Thyroid gland (tissue), 4 donors: Measurements from ENCODE around the gene ANKMY1. TPM values are rescaled to one million over a fixed set of nuclear protein-coding genes. Genes with fewer than 3 reads are reported as not detected.

Experiments used
- DNase-seq, 2 donors: peaks; one replicate each; pipeline ENCODE4 v3.0.0-alpha.2; 2019
- H3K27ac ChIP-seq, 3 donors: fragments of 200-600 bp; sonication (generic); 1 replicate in 2 of 3; 2 replicates in 1 of 3; pipeline ENCODE4 v1.5.1; 2016 to 2019; ENCODE audit warnings: mild to moderate bottlenecking in 1 of 3, moderate library complexity in 1 of 3
- H3K27me3 ChIP-seq: fragments of 200-600 bp; sonication (generic); one replicate; pipeline ENCODE4 v1.5.1; 2019
- H3K36me3 ChIP-seq, 2 donors: fragments of 200-600 bp; sonication (generic); one replicate each; pipeline ENCODE4 v1.5.1; 2016 to 2019
- H3K4me1 ChIP-seq, 2 donors: fragments of 200-600 bp; sonication (generic); one replicate each; pipeline ENCODE4 v1.5.1; 2017 to 2019
- H3K4me3 ChIP-seq, 3 donors: fragments of 200-600 bp; sonication (generic); replicated peaks in 1 of 3; 1 replicate in 2 of 3; 2 replicates in 1 of 3; pipeline ENCODE4 v1.5.1; 2016; ENCODE audit warnings: mild to moderate bottlenecking in 1 of 3
- H3K9me3 ChIP-seq: fragments of 200-600 bp; sonication (generic); one replicate; pipeline ENCODE4 v1.5.1; 2017
- POLR2A ChIP-seq, 2 donors: fragments of 450-650 bp; IDR thresholded peaks; one replicate each; pipeline ENCODE4 v1.6.1; 2017; ENCODE audit warnings: antibody characterized with exemption in 2 of 2, mild to moderate bottlenecking in 2 of 2, moderate library complexity in 1 of 2
- WGBS, 2 donors: methylation state at CpG; one replicate each; pipeline ENCODE4 v1.1.5; 2017; 5-methylcytosine and 5-hydroxymethylcytosine counted together
- intact Hi-C: fragments of 100-400 bp; cut with DNase I; formaldehyde crosslinking; loops from one replicate; pipeline ENCODE4 v1.15.1; 2023
- total RNA-seq, 4 donors: library from RNA; depleted of rRNA; stranded (reverse); fragments of >200 nt; gene quantifications; one replicate each; pipeline ENCODE4 v1.2.3, GENCODE V29; 2016
- TF ChIP-seq, protein P1 (sequence below), 6 experiments: fragments of 200-600 bp in 3 of 6; fragments of 450-650 bp in 3 of 6; sonication (generic) in 3 of 6; IDR thresholded peaks; one replicate each; pipeline ENCODE4 v1.5.1; 2016 to 2019; ENCODE audit warnings: antibody characterized with exemption in 6 of 6, mild to moderate bottlenecking in 2 of 6, inconsistent platforms in 1 of 6, moderate library complexity in 1 of 6

The ANKMY1 gene
- total RNA-seq, 4 donors from 2014 or later, result 17.4 to 24.7 (median 21.0) TPM

DNA sequence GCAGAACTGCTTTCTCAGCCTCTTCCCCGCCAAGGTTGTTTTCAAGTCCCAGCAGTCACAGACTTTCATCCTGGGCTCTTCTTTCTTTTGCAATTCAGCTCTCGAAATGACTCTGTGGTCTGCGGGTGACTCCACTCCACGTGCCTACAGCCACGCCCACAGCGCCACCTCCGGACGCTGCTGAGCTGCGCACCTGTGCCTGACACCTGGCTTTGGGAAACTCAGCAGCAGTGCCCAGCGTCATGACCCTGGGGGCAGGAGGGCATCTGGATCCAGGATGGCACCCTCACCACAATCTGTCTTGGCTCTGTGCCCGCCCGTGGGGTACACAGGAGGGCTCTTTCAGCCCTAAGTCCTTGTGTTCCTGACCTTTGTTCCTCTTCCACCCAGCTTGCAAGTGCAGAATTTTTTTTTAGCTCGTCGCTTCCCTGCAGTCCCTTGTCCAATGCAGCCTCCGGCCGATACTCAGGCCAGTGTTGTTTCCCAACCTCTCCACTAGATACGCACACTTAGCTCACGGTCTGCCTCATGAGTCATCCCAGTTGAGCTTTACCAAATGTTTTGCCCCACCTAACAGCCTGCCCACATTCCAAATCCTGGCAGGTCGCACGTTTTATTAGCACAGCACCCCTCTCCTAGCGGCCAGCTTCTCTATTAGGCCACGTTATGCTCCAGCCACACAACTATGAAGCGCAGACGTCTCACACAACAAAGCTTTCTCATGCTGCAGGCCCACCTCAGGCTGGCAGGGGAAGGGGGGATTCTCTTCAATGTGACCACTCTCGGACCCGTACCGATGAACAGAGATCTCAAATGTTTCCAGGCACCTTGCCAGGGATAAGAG, 22.2 kb upstream of the ANKMY1 start:
- H3K4me1 ChIP-seq, result peaks cover 19 to 30% of the 10 kb centered on the region in 2 donors
- no peak overlapping the region for H3K4me3 ChIP-seq
- intact Hi-C loops, result no loop called here
- H3K27ac ChIP-seq, result peak overlapping the region in 2 of 3 donors; percentile 55 to 67
- H3K36me3 ChIP-seq, result peaks cover 19 to 31% of the 10 kb centered on the region in 2 donors
- DNase-seq, result peak; percentile 66 to 77
- no peaks in the 10 kb centered on the region for H3K9me3 ChIP-seq
- WGBS, 2 donors, result 49 to 62% methylated on average over 26 to 27 of the region's 27 CpGs
- no peaks in the 10 kb centered on the region for H3K27me3 ChIP-seq
- TF ChIP-seq POLR2A (IDR thresholded peaks at IDR 0.05), result no peak
- TF ChIP-seq, protein P1, sequence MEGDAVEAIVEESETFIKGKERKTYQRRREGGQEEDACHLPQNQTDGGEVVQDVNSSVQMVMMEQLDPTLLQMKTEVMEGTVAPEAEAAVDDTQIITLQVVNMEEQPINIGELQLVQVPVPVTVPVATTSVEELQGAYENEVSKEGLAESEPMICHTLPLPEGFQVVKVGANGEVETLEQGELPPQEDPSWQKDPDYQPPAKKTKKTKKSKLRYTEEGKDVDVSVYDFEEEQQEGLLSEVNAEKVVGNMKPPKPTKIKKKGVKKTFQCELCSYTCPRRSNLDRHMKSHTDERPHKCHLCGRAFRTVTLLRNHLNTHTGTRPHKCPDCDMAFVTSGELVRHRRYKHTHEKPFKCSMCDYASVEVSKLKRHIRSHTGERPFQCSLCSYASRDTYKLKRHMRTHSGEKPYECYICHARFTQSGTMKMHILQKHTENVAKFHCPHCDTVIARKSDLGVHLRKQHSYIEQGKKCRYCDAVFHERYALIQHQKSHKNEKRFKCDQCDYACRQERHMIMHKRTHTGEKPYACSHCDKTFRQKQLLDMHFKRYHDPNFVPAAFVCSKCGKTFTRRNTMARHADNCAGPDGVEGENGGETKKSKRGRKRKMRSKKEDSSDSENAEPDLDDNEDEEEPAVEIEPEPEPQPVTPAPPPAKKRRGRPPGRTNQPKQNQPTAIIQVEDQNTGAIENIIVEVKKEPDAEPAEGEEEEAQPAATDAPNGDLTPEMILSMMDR (IDR thresholded peaks at IDR 0.05), result peak in 4 of 6 experiments; percentile 14 to 43 (median 31)

- Histone ChIP-seq H3K27ac (peak overlapping the region in 1 of 3 donors; percentile 67), H3K9me3 (no peaks in the 10 kb centered on the region), H3K4me3 (no peak overlapping the region), H3K27me3 (no peaks in the 10 kb centered on the region), H3K36me3 (peaks cover 20 to 39% of the 10 kb centered on the region in 2 donors), H3K4me1 (peaks cover 11 to 22% of the 10 kb centered on the region in 2 donors)
- no peak for DNase-seq
- 88 to 90% methylated on average over 8 to 10 of the region's 12 CpGs for WGBS, 2 donors
- intact Hi-C loops, result no loop called here
- TF ChIP-seq POLR2A (IDR thresholded peaks at IDR 0.05), result no peak
- TF ChIP-seq, protein P1 (IDR thresholded peaks at IDR 0.05), result no peak
Observed at GRCh38 chr2:240579071-240579762, 21.4 kb upstream of the ANKMY1 start.

DNA sequence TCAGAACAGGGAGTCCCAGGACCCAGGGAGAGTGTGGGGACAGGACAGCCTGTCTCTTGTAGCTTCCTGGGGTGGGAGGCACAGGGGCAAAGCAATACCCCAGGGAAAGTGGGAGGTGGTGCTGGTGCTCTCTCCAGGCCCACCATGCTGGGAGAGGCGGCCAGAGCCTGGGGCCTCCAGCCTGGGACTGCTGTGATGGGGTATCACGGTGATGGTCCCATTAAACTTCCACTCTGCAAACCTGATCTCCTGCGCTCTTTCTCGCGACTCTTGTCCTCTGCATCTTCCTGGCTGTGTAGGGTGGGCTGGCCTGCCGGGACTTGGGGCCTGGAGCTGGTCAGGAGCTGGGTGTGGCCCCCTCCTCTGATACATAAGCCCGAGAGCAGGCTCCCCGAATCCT, 20.7 kb upstream of the ANKMY1 start:
- TF ChIP-seq, protein P1 (IDR thresholded peaks at IDR 0.05), result no peak
- no peak for TF ChIP-seq POLR2A (IDR thresholded peaks at IDR 0.05)
- Histone ChIP-seq H3K27ac (no peak overlapping the region), H3K4me3 (no peak overlapping the region), H3K9me3 (no peaks in the 10 kb centered on the region), H3K4me1 (peaks cover 10 to 21% of the 10 kb centered on the region in 2 donors), H3K27me3 (no peaks in the 10 kb centered on the region), H3K36me3 (peaks cover 22 to 40% of the 10 kb centered on the region in 2 donors)
- 91 to 92% methylated on average over 7 to 8 of the region's 8 CpGs for WGBS, 2 donors
- DNase-seq, result no peak
- intact Hi-C loops, result no loop called here

- no peak overlapping the region for H3K27ac ChIP-seq
- no peaks in the 10 kb centered on the region for H3K9me3 ChIP-seq
- H3K36me3 ChIP-seq, result peaks cover 24 to 40% of the 10 kb centered on the region in 2 donors
- no peak overlapping the region for H3K4me3 ChIP-seq
- no peak for DNase-seq
- H3K27me3 ChIP-seq, result no peaks in the 10 kb centered on the region
- TF ChIP-seq POLR2A (IDR thresholded peaks at IDR 0.05), result no peak
- TF ChIP-seq, protein P1 (IDR thresholded peaks at IDR 0.05), result no peak
- WGBS, 2 donors, result 91 to 100% methylated on average over 5 to 6 of the region's 9 CpGs
- intact Hi-C loops, result no loop called here
- H3K4me1 ChIP-seq, result peaks cover 10 to 21% of the 10 kb centered on the region in 2 donors
Observed at GRCh38 chr2:240578110-240578450, 20.3 kb upstream of the ANKMY1 start.
